ENCODE measurements around the gene CLOCK. TPM values are rescaled to one million over a fixed set of nuclear protein-coding genes. Genes with fewer than 3 reads are reported as not detected.
"Not testable (repeated sequence)": the region's sequence is repeated elsewhere in the genome, so short reads cannot be mapped to it uniquely, and the experiment has no call there.

Gene CLOCK
- 36.2 TPM for total RNA-seq
- long read RNA-seq, partial matches to known transcripts: 3 of 6 reads
- long read RNA-seq, other reads (novel, unspliced or antisense): 2 of 6 reads

GRCh38 chr4:55546756-55547465, at the start of gene CLOCK:
TSS of gene CLOCK (minus strand) at chr4:55546909. CDS start at chr4:55482785, 64,124 bp downstream.
- ATAC-seq (peak; percentile 93), DNase-seq (ENCODE audit: missing footprints) (peak; percentile 95)
- intact Hi-C loops (cut with DNase I): loop anchor here (5.0 kb wide), 5 partner anchors 100 to 305 kb away; partner anchors contain the start of genes EXOC1, SRD5A3 and TMEM165

- DNase-seq (ENCODE audit: missing footprints) (peak; percentile 48), ATAC-seq (no peak)
- intact Hi-C loops (cut with DNase I): no loop called here
These were observed 45.3 kb upstream of the CLOCK start, which contains the start of gene PDCL2 for GRCh38 chr4:55592014-55592413. TSS of gene PDCL2 (minus strand) at chr4:55592245. CDS start at chr4:55592109, 136 bp downstream.

GRCh38 chr4:55588160-55588559, 41.5 kb upstream of the CLOCK start:
- DNase-seq (ENCODE audit: missing footprints) (no peak), ATAC-seq (no peak)
- intact Hi-C loops (cut with DNase I): no loop called here

GRCh38 chr4:55582773-55583172, 36.1 kb upstream of the CLOCK start:
- intact Hi-C loops (cut with DNase I); ATAC-seq; DNase-seq (ENCODE audit: missing footprints): not testable (repeated sequence)

- DNase-seq (ENCODE audit: missing footprints) (no peak), ATAC-seq (no peak)
- intact Hi-C loops (cut with DNase I): no loop called here
These were observed 31.8 kb upstream of the CLOCK start for GRCh38 chr4:55578341-55579010.

- DNase-seq (ENCODE audit: missing footprints) (no peak), ATAC-seq (no peak)
- intact Hi-C loops (cut with DNase I): no loop called here
These were observed 28.8 kb upstream of the CLOCK start for GRCh38 chr4:55575513-55575912.

GRCh38 chr4:55574252-55574651, 27.5 kb upstream of the CLOCK start:
- no peak for DNase-seq (ENCODE audit: missing footprints)

GRCh38 chr4:55571806-55572205, 25.1 kb upstream of the CLOCK start:
- DNase-seq (ENCODE audit: missing footprints) (no peak), ATAC-seq (no peak)
- intact Hi-C loops (cut with DNase I): no loop called here

More at GRCh38 chr4:55574252-55574651, 27.5 kb upstream of the CLOCK start:
- intact Hi-C loops (cut with DNase I): no loop called here
- no peak for ATAC-seq

GRCh38 chr4:55568905-55569504, 22.3 kb upstream of the CLOCK start:
- DNase-seq (ENCODE audit: missing footprints) (no peak), ATAC-seq (no peak)
- intact Hi-C loops (cut with DNase I): no loop called here

- intact Hi-C loops (cut with DNase I): no loop called here
- ATAC-seq (no peak), DNase-seq (ENCODE audit: missing footprints) (no peak)
These were observed 15.2 kb upstream of the CLOCK start for GRCh38 chr4:55561889-55562288.

GRCh38 chr4:55560096-55560495, 13.4 kb upstream of the CLOCK start:
- intact Hi-C loops (cut with DNase I): no loop called here
- DNase-seq (ENCODE audit: missing footprints) (no peak), ATAC-seq (no peak)

- intact Hi-C loops (cut with DNase I): no loop called here
- DNase-seq (ENCODE audit: missing footprints) (no peak), ATAC-seq (no peak)
These were observed 7.8 kb upstream of the CLOCK start for GRCh38 chr4:55554453-55555030.

- intact Hi-C loops (cut with DNase I): loop anchor here (2.0 kb wide), 1 partner anchor 583 kb away; no protein-coding TSS in a partner anchor
- ATAC-seq (peak; percentile 72), DNase-seq (ENCODE audit: missing footprints) (no peak)
These were observed 6.9 kb upstream of the CLOCK start for GRCh38 chr4:55553441-55554201.

GRCh38 chr4:55551964-55552363, 5.3 kb upstream of the CLOCK start:
- DNase-seq (ENCODE audit: missing footprints); ATAC-seq: not testable (repeated sequence)
- intact Hi-C loops (cut with DNase I): loop anchor here (2.0 kb wide), 1 partner anchor 581 kb away; no protein-coding TSS in a partner anchor

- intact Hi-C loops (cut with DNase I): loop anchor here (5.0 kb wide), 5 partner anchors 103 to 302 kb away; partner anchors contain the start of genes EXOC1, SRD5A3 and TMEM165
- ATAC-seq (no peak), DNase-seq (ENCODE audit: missing footprints) (no peak)
These were observed 3.2 kb upstream of the CLOCK start for GRCh38 chr4:55549888-55550287.

GRCh38 chr4:55547918-55548317, 1.2 kb upstream of the CLOCK start:
- intact Hi-C loops (cut with DNase I): loop anchor here (5.0 kb wide), 5 partner anchors 101 to 304 kb away; partner anchors contain the start of genes EXOC1, SRD5A3 and TMEM165
- ATAC-seq: no peak

GRCh38 chr4:55547466-55547770, 709 bp upstream of the CLOCK start:
- peak; percentile 4 for ATAC-seq
- DNase-seq (ENCODE audit: missing footprints): peak; percentile 73
- intact Hi-C loops (cut with DNase I): loop anchor here (5.0 kb wide), 5 partner anchors 100 to 305 kb away; partner anchors contain the start of genes EXOC1, SRD5A3 and TMEM165

More at GRCh38 chr4:55547918-55548317, 1.2 kb upstream of the CLOCK start:
- DNase-seq (ENCODE audit: missing footprints): no peak

GRCh38 chr4:55546506-55546755, 278 bp downstream of the CLOCK start:
- DNase-seq (ENCODE audit: missing footprints) (no peak), ATAC-seq (peak; percentile 90)
- intact Hi-C loops (cut with DNase I): loop anchor here (5.0 kb wide), 5 partner anchors 99 to 306 kb away; partner anchors contain the start of genes EXOC1, SRD5A3 and TMEM165
